Vagina (tissue), 2 donors: ENCODE results near the gene CPOX. TPM values are rescaled to one million over a fixed set of nuclear protein-coding genes. Genes with fewer than 3 reads are reported as not detected.

Source experiments
- DNase-seq, 2 donors: peaks; one replicate each; pipeline ENCODE4 v3.0.0-alpha.2; 2017; ENCODE audit errors: extremely low spot score in 2 of 2
- H3K27ac ChIP-seq: fragments of 200-600 bp; sonication (generic); one replicate; pipeline ENCODE4 v1.5.1; 2019
- H3K27me3 ChIP-seq: fragments of 200-600 bp; sonication (generic); one replicate; pipeline ENCODE4 v1.5.1; 2019
- H3K36me3 ChIP-seq, 2 donors: fragments of 200-600 bp; sonication (generic); one replicate each; pipeline ENCODE4 v1.5.1; 2017 to 2019
- H3K4me1 ChIP-seq: fragments of 200-600 bp; sonication (generic); one replicate; pipeline ENCODE4 v1.5.1; 2019
- H3K4me3 ChIP-seq, 2 donors: fragments of 200-600 bp; sonication (generic); 1 replicate in 1 of 2; 2 replicates in 1 of 2; pipeline ENCODE4 v1.5.1; 2016 to 2019
- H3K9me3 ChIP-seq: fragments of 200-600 bp; sonication (generic); one replicate; pipeline ENCODE4 v1.5.1; 2019
- CTCF ChIP-seq, 3 experiments: fragments of 450-650 bp in 2 of 3; fragments of 200-600 bp in 1 of 3; sonication (generic) in 1 of 3; IDR thresholded peaks; one replicate each; pipeline ENCODE4 v1.5.1; 2017 to 2019; ENCODE audit warnings: antibody characterized with exemption in 3 of 3, mild to moderate bottlenecking in 2 of 3, moderate library complexity in 2 of 3
- POLR2A ChIP-seq, 2 donors: fragments of 450-650 bp; IDR thresholded peaks; one replicate each; pipeline ENCODE4 v1.6.1; 2017; ENCODE audit warnings: antibody characterized with exemption in 2 of 2, mild to moderate bottlenecking in 2 of 2, moderate library complexity in 2 of 2
- POLR2AphosphoS5 ChIP-seq, 2 donors: sonication (generic); formaldehyde crosslinking; IDR thresholded peaks; one replicate each; pipeline ENCODE4 v1.9.0; 2017; ENCODE audit warnings: antibody characterized with exemption in 2 of 2, mild to moderate bottlenecking in 2 of 2, low read depth in 1 of 2; ENCODE audit not compliant: insufficient read depth in 1 of 2
- intact Hi-C: fragments of 100-400 bp; cut with DNase I; formaldehyde crosslinking; loops from one replicate; pipeline ENCODE4 v1.15.1; 2023
- total RNA-seq: library from RNA; depleted of rRNA; stranded (reverse); fragments of >200 nt; gene quantifications from one replicate; pipeline ENCODE4 v1.2.3, GENCODE V29; 2016

CPOX gene
- total RNA-seq, 1 donor from 2014 or later, result 21.4 TPM

- H3K27me3 ChIP-seq, result no peaks in the 10 kb centered on the region
- no peaks in the 10 kb centered on the region for H3K4me1 ChIP-seq
- intact Hi-C loops, result no loop called here
- TF ChIP-seq POLR2AphosphoS5 (IDR thresholded peaks at IDR 0.05; ENCODE audit: insufficient read depth in 1 of 2, low read depth in 1 of 2) (no peak), CTCF (IDR thresholded peaks at IDR 0.05) (no peak), POLR2A (IDR thresholded peaks at IDR 0.05) (no peak)
- no peaks in the 10 kb centered on the region for H3K36me3 ChIP-seq
- H3K9me3 ChIP-seq, result no peaks in the 10 kb centered on the region
- H3K4me3 ChIP-seq, result no peak overlapping the region
- DNase-seq, result no peak
- no peak overlapping the region for H3K27ac ChIP-seq
These were observed 32.7 kb upstream of the CPOX start for GRCh38 chr3:98626151-98626550.

- intact Hi-C loops, result no loop called here
- no peaks in the 10 kb centered on the region for H3K27me3 ChIP-seq
- no peaks in the 10 kb centered on the region for H3K4me1 ChIP-seq
- no peak overlapping the region for H3K27ac ChIP-seq
- H3K9me3 ChIP-seq, result no peaks in the 10 kb centered on the region
- no peaks in the 10 kb centered on the region for H3K36me3 ChIP-seq
- DNase-seq, result no peak
- TF ChIP-seq CTCF (IDR thresholded peaks at IDR 0.05), result no peak
- TF ChIP-seq POLR2AphosphoS5 (IDR thresholded peaks at IDR 0.05; ENCODE audit: insufficient read depth in 1 of 2, low read depth in 1 of 2), result no peak
- TF ChIP-seq POLR2A (IDR thresholded peaks at IDR 0.05), result no peak
- no peak overlapping the region for H3K4me3 ChIP-seq
These were observed 30.3 kb upstream of the CPOX start for GRCh38 chr3:98623572-98624280.

GRCh38 chr3:98617841-98618240 lies 24.4 kb upstream of the CPOX start:
- TF ChIP-seq POLR2AphosphoS5 (IDR thresholded peaks at IDR 0.05; ENCODE audit: insufficient read depth in 1 of 2, low read depth in 1 of 2) (no peak), POLR2A (IDR thresholded peaks at IDR 0.05) (no peak), CTCF (IDR thresholded peaks at IDR 0.05) (no peak)
- Histone ChIP-seq H3K9me3 (no peaks in the 10 kb centered on the region), H3K27ac (no peak overlapping the region), H3K27me3 (no peaks in the 10 kb centered on the region), H3K36me3 (no peaks in the 10 kb centered on the region), H3K4me1 (no peaks in the 10 kb centered on the region), H3K4me3 (no peak overlapping the region)
- intact Hi-C loops, result no loop called here
- no peak for DNase-seq

GRCh38 chr3:98613616-98614015 lies 20.2 kb upstream of the CPOX start:
- H3K27ac ChIP-seq, result no peak overlapping the region
- no peaks in the 10 kb centered on the region for H3K9me3 ChIP-seq

More at GRCh38 chr3:98613616-98614015, 20.2 kb upstream of the CPOX start:
- no peak for TF ChIP-seq POLR2A (IDR thresholded peaks at IDR 0.05)
- TF ChIP-seq CTCF (IDR thresholded peaks at IDR 0.05), result no peak
- TF ChIP-seq POLR2AphosphoS5 (IDR thresholded peaks at IDR 0.05; ENCODE audit: insufficient read depth in 1 of 2, low read depth in 1 of 2), result no peak
- H3K4me3 ChIP-seq, result no peak overlapping the region
- DNase-seq, result no peak
- intact Hi-C loops, result no loop called here
- no peaks in the 10 kb centered on the region for H3K4me1 ChIP-seq
- no peaks in the 10 kb centered on the region for H3K36me3 ChIP-seq
- H3K27me3 ChIP-seq, result no peaks in the 10 kb centered on the region
